GM06990 (cell line): ENCODE measurements around the gene UBD.

Experiments
- DNase-seq: peaks from one replicate; pipeline ENCODE4 v3.0.0-alpha.2; 2011; ENCODE audit not compliant: insufficient read length; ENCODE audit errors: extremely low read depth
- H3K27me3 ChIP-seq: replicated peaks from 2 replicates; pipeline ENCODE4 v1.6.0; 2011; ENCODE audit warnings: low read length; ENCODE audit not compliant: control insufficient read depth, insufficient read depth
- H3K36me3 ChIP-seq: 2 replicates; pipeline ENCODE4 v1.5.1; 2011; ENCODE audit warnings: low read length; ENCODE audit not compliant: control insufficient read depth, insufficient read depth
- H3K4me3 ChIP-seq: replicated peaks from 2 replicates; pipeline ENCODE4 v1.5.1; 2011; ENCODE audit warnings: low read depth, mild to moderate bottlenecking, control low read depth, low read length
- CTCF ChIP-seq: IDR thresholded peaks from 2 replicates; pipeline ENCODE4 v1.5.1; 2011; ENCODE audit warnings: low read length, control low read depth, mild to moderate bottlenecking, inconsistent platforms; ENCODE audit not compliant: insufficient read depth, poor library complexity, severe bottlenecking

UBD gene

GRCh38 chr6:29552512-29553051, 7.0 kb downstream of the UBD start:
- H3K27me3 ChIP-seq: peaks cover 3% of the 10 kb centered on the region
- no peaks in the 10 kb centered on the region for H3K36me3 ChIP-seq
- H3K4me3 ChIP-seq: no peak overlapping the region; the same call in 1 of the 2 replicates
- no peak for DNase-seq
- TF ChIP-seq CTCF: no peak

- H3K27me3 ChIP-seq: no peaks in the 10 kb centered on the region; the same call in 1 of the 2 replicates
Observed at GRCh38 chr6:29547573-29547972, 12.0 kb downstream of the UBD start.

GRCh38 chr6:29537714-29538403, 21.7 kb downstream of the UBD start:
- H3K36me3 ChIP-seq: no peaks in the 10 kb centered on the region
- no peak overlapping the region for H3K4me3 ChIP-seq
- no peaks in the 10 kb centered on the region; the same call in 1 of the 2 replicates for H3K27me3 ChIP-seq
- no peak for DNase-seq
- no peak for TF ChIP-seq CTCF

More at GRCh38 chr6:29547573-29547972, 12.0 kb downstream of the UBD start:
- H3K4me3 ChIP-seq: no peak overlapping the region
- no peak for TF ChIP-seq CTCF
- no peaks in the 10 kb centered on the region for H3K36me3 ChIP-seq
- no peak for DNase-seq

- Histone ChIP-seq H3K27me3 (no peaks in the 10 kb centered on the region), H3K36me3 (no peaks in the 10 kb centered on the region), H3K4me3 (no peak overlapping the region)
- no peak for DNase-seq
- TF ChIP-seq CTCF: no peak
Observed at GRCh38 chr6:29532320-29532951, 27.1 kb downstream of the UBD start.

- H3K4me3 ChIP-seq: no peak overlapping the region
- no peaks in the 10 kb centered on the region for H3K27me3 ChIP-seq
- TF ChIP-seq CTCF: no peak
- H3K36me3 ChIP-seq: no peaks in the 10 kb centered on the region
- DNase-seq: no peak
Observed at GRCh38 chr6:29531668-29532067, 27.9 kb downstream of the UBD start.
